ENCODE measurements around the gene GZMM.

Gene GZMM

GRCh38 chr19:535017-535835, 8.6 kb upstream of the GZMM start:
- no peak for DNase-seq (ENCODE audit: low read depth)

DNA sequence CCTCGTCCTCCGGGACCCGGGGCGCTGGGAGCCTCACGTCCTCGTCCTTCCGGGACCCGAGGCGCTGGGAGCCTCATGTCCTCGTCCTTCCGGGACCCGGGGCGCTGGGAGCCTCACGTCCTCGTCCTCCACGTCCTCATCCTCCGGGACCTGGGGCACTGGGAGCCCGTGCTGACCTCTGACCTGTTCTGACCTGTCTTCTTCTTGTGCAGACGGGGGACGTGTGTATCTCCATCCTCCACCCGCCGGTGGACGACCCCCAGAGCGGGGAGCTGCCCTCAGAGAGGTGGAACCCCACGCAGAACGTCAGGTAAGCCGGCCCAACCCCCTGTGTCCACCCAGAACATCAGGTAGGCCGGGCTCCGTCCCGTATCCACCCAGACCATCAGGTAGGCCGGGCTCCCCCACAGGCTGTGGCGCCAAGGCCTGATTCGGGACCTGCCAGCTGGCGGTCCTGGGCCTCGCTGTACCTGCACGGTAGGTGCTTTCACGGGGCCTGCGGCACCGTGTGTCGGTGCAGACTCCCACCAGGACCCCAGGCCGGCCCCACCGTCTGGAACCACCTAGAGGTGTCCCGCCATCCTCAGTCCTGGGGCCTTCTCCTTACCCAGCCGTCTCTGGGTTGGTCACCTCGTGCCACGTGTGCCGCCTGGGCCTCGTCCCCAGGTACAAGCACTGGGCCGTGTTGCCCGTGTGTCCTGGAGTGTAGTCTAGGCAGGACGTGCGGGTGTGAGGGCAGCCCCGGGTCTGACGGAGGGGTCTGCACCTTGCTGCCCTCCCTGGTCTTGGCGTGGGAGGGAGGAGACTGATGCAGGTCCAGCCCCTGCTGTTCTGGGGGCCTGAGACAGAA, 7.6 kb upstream of the GZMM start:
- DNase-seq (ENCODE audit: low read depth): no peak

GRCh38 chr19:536881-537404, 6.9 kb upstream of the GZMM start:
- DNase-seq (ENCODE audit: low read depth): no peak

- no peak for DNase-seq (ENCODE audit: low read depth)
Measured at GRCh38 chr19:538641-539428, 5.0 kb upstream of the GZMM start.

DNA sequence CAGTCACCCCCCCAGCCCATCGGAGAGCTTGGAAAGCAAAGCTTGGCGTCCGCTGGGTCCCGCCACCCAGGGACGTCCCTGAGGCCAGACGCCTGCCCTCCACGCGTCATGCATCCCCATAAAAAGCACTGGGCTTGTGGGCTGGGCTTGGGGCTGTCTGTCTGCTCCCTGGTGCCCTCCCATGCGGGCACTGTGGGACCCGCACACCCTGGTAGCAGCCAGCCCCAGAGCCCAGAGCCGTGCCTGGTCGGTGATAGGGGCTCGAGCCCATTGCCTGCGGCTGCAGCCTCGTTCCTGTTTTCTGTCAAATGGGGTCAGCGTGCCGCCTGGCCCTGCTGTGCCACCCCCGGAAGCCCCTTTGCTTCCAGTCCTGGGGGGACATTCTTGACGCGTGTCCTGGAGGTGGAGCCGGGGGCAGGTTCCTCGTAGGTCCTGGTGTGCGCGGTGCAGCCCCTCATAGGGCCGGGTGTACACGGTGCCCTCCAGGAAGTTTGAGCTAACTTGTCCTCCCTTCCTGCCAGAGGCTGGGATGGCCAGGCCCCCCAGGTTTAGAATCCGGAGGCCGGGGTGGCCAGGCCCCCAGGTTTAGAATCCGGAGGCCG, 4.3 kb upstream of the GZMM start:
- no peak for DNase-seq (ENCODE audit: low read depth)

GRCh38 chr19:540867-541637, 2.8 kb upstream of the GZMM start:
- no peak for DNase-seq (ENCODE audit: low read depth)

- no peak for DNase-seq (ENCODE audit: low read depth)
Measured at GRCh38 chr19:541699-542098, 2.2 kb upstream of the GZMM start.

DNA sequence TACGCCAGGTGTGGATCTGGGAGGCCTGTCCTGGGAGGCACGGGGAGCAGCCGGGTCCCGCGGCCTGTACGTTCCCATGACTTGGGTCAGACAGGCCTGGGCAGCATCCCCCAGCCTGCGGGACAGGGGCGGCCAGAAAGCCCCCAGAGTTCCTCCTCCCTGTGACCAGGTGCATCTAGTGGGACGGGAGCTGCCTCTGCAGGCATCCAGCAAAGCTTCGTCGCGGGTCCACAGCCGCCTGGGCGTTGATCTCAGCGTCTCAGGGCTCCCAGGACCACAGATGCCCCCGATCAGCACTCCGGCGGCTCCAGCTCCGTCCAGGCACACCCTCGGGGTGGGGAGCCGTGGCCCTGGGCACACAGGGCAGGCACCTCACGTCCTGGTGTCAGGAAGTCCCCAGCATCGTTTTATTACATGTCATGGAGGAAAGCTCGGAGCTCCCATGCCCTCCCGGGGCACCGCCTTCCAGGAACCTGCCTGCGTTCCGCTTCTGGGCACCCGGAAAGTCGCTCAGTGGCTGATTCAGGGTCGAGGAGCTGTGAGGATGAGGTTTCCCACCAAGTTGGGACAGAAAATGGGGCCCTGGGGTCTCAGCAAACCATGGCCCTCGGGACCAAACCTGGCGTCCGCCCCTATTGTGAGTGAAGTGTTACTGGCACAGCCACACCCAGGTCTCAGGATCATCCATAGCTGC, 1.5 kb upstream of the GZMM start:
- DNase-seq (ENCODE audit: low read depth): no peak

DNA sequence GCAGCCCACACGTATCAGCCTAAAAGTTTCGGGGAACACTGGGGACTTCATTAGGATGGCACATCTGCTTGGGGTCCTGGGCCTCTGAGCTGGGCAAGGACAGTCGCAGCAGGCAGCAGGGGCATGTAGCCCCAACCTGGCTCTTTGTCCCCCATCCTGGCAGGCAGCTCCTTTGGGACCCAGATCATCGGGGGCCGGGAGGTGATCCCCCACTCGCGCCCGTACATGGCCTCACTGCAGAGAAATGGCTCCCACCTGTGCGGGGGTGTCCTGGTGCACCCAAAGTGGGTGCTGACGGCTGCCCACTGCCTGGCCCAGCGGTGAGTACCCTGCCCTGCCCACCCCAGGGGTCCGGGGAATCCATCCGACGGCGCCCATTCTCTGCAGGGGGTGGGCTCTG, 3.3 kb downstream of the GZMM start:
- DNase-seq (ENCODE audit: low read depth): no peak

- no peak for DNase-seq (ENCODE audit: low read depth)
Measured at GRCh38 chr19:547836-548720, 4.2 kb downstream of the GZMM start.

DNA sequence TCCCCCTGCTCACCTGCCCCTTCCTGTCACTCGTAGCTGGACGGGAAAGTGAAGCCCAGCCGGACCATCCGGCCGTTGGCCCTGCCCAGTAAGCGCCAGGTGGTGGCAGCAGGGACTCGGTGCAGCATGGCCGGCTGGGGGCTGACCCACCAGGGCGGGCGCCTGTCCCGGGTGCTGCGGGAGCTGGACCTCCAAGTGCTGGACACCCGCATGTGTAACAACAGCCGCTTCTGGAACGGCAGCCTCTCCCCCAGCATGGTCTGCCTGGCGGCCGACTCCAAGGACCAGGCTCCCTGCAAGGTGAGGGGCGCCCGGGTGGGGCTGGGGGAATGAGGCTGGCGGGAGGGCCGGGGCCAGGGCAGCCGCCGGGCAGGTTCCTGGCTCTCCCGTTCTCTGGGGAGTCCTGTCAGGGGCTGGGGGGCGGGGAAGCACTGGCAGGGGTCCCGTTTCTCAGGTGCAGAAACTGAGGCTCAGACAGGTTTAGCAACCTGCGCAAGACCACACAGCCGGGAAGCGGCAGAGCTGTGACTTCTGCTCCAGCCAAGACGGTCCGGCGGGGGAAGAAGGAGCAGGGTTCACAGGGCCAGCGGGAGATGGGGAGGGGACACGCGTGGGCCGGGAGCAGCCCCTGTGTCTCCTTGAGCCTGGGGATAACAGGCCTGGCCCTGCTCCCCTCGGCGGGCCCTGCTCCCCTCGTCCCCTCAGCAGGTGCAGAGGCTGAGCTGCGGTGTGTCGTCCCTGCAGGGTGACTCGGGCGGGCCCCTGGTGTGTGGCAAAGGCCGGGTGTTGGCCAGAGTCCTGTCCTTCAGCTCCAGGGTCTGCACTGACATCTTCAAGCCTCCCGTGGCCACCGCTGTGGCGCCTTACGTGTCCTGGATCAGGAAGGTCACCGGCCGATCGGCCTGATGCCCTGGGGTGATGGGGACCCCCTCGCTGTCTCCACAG, 5.3 kb downstream of the GZMM start:
- DNase-seq (ENCODE audit: low read depth): no peak

- DNase-seq (ENCODE audit: low read depth): no peak
Measured at GRCh38 chr19:554817-555216, 11.0 kb downstream of the GZMM start.

GRCh38 chr19:555474-555808, 11.6 kb downstream of the GZMM start:
- DNase-seq (ENCODE audit: low read depth): no peak

DNA sequence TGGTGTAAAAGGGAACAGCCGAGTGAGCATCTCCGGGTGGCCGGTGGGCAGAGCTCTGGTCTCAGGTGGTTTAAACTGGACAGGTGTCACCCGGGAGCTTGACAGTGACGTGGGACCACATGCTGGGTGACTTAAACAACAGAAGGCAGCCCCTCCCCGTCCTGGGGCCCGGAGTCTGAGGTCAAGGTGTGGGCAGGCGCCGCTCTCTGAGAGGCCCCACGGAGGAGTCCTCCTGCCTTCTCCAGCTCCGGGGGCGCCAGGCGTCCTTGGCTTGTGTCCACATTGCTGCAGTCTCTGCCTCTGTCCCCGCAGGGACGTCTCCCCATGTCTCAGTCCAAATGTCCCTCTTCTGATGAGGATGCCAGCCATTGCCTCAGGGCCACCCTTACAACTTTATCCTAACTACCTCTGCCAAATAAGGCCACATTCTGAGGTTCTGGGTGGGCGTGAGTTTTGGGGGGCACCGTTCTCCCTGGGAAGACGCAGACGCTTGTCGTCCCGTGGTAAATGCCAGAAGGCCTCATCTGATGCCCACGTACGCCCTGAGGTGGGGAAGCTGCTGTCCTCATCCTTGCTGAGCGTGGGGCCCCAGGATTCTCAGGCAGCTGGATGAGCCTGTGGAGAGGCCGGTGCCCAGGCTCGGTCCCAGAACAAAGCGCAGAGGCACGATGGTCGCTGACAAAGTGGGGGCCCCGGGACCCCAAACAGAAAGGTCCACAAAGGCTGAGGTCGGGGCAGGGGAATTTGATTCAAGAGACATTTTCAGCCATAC, 12.9 kb downstream of the GZMM start:
- DNase-seq (ENCODE audit: low read depth): no peak

DNA sequence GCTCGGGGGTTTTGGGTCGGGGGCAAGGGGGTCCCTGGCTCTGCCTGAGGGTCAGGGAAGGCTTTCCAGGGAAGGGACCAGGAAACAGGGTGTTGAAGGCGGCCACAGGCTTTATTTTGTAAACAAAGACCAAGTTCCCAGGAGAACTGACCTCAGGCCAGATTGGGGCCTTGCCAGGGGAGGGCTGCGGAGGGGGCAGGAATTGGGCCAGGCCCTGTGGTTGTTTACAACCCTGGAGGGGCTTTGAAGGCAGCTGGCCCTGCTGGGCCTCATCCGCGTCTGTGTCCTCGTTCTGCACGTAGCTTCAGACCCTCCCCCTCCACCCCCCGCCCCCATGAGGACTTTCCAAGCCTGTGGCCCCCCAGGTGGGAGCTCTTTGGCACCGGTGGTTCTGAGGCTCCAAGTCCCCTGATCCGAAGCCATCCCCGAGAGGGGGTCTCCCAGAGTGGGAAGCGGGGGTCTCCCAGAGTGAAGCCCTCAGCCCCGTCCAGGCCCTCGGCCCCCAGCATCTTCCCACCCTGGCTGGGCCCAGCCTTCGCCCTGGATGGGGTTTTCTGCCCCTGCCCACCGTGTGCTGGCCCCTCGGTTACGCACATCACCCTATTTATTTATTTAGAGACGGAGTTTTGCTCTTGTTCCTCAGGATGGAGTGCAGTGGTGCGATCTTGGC, 15.1 kb downstream of the GZMM start:
- no peak for DNase-seq (ENCODE audit: low read depth)

DNA sequence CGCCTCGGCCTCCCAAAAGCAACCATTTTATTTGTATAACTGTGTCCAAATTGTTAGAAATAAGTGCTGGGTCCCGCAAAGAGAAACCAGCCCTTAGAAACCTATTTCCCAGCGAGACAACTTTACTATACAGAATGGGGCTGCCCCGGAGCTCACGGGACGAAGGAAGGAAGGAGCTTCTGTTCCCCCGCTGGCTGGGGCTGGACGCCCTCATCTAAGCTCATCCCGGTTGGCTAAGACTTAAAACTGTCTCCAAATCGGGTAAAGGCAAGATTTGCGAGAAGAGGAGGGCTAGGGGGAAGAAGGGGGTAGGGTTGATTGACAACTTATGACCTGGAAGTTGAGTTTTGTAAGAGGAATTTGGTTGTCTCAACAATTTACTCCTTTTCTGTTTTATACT, 16.3 kb downstream of the GZMM start:
- no peak for DNase-seq (ENCODE audit: low read depth)

DNA sequence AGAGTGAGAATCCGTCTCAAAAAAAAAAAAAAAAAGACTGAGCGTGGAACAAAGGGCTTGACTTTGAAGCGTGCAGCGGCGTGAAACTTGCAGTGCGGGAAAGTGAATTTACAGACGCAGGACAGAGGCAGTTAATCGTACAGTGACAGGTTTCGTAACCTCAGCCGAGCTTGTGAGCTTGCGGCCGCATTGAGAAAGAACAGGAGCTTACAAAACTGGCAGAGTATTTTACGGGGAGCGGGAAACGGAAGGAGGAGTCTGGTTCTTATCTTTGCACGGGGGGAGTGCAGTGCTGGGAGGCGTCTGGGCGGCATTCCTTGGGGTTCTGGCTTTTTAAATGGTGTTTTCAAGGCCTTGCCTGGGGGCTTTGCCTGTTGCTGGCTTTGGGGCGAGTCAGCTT, 22.6 kb downstream of the GZMM start:
- no peak for DNase-seq (ENCODE audit: low read depth)
